ENCODE data around the gene ARHGAP6. TPM values are rescaled to one million over a fixed set of nuclear protein-coding genes. Genes with fewer than 3 reads are reported as not detected.
A peak's percentile ranks its signal among the peaks of the same experiment; 100 is the strongest.

The ARHGAP6 gene
- total and polyA plus RNA-seq, 2 donors from 2014 or later: 6.0 to 20.4 TPM

DNA sequence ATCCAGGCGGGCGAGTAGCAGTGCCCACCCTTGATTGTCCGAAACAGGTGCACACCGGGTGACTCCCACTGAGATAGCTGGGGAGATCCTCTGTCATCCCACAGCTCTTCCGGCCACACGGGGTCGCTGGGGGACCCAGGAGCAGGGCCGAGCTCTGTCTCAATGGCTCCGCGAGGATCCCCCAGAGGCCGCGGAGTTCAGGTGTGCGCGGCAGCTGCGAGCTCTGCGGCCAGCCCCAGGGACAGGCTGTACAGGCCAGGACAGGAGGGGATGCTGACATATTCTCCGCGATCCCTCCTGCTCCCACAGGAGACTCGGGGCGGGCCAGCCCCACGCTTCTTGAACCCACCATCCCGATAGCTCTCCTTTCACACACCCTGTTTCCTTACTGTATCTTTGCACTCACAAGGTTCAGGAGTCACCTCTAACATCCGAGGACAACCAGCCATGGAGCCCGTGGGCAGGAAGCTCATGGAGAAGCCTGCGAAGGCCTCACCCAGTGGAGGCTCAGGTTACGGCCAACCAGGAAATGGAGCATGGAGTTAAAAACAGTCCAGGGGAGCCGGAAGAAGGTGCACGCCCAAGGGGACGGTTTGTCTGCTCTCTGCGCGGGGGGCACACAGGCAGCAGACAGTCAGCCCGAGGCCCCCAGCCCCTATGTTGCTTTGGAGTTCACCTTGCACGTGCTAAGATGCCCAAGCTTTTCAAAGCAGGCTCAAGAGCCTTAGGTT, 450.4 kb downstream of the ARHGAP6 start:
- TF ChIP-seq, protein P1, sequence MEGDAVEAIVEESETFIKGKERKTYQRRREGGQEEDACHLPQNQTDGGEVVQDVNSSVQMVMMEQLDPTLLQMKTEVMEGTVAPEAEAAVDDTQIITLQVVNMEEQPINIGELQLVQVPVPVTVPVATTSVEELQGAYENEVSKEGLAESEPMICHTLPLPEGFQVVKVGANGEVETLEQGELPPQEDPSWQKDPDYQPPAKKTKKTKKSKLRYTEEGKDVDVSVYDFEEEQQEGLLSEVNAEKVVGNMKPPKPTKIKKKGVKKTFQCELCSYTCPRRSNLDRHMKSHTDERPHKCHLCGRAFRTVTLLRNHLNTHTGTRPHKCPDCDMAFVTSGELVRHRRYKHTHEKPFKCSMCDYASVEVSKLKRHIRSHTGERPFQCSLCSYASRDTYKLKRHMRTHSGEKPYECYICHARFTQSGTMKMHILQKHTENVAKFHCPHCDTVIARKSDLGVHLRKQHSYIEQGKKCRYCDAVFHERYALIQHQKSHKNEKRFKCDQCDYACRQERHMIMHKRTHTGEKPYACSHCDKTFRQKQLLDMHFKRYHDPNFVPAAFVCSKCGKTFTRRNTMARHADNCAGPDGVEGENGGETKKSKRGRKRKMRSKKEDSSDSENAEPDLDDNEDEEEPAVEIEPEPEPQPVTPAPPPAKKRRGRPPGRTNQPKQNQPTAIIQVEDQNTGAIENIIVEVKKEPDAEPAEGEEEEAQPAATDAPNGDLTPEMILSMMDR (IDR thresholded peaks at IDR 0.05; ENCODE audit: borderline replicate concordance, extremely low read depth, insufficient read depth): no peak
- intact Hi-C loops (cut with DNase I): no loop called here
- Histone ChIP-seq H3K27me3 (ENCODE audit: control insufficient read depth, insufficient read depth, low read length) (no peaks in the 10 kb centered on the region), H3K36me3 (ENCODE audit: control insufficient read depth in 2 of 3, insufficient read depth in 3 of 3, low read length in 3 of 3) (no peaks in the 10 kb centered on the region), H3K4me3 (ENCODE audit: low read length in 3 of 3) (no peak overlapping the region), H3K27ac (ENCODE audit: low read depth in 2 of 2, low read length in 2 of 2) (no peak overlapping the region), H3K9me3 (ENCODE audit: control insufficient read depth in 2 of 3, insufficient read depth in 1 of 3, low read length in 3 of 3) (no peaks in the 10 kb centered on the region), H3K9ac (ENCODE audit: low read length in 3 of 3) (no peak overlapping the region), H3K4me1 (ENCODE audit: control insufficient read depth in 2 of 3, insufficient read depth in 2 of 3, low read depth in 1 of 3, low read length in 3 of 3) (no peaks in the 10 kb centered on the region)
- DNase-seq (no peak), FAIRE-seq (no peak)

DNA sequence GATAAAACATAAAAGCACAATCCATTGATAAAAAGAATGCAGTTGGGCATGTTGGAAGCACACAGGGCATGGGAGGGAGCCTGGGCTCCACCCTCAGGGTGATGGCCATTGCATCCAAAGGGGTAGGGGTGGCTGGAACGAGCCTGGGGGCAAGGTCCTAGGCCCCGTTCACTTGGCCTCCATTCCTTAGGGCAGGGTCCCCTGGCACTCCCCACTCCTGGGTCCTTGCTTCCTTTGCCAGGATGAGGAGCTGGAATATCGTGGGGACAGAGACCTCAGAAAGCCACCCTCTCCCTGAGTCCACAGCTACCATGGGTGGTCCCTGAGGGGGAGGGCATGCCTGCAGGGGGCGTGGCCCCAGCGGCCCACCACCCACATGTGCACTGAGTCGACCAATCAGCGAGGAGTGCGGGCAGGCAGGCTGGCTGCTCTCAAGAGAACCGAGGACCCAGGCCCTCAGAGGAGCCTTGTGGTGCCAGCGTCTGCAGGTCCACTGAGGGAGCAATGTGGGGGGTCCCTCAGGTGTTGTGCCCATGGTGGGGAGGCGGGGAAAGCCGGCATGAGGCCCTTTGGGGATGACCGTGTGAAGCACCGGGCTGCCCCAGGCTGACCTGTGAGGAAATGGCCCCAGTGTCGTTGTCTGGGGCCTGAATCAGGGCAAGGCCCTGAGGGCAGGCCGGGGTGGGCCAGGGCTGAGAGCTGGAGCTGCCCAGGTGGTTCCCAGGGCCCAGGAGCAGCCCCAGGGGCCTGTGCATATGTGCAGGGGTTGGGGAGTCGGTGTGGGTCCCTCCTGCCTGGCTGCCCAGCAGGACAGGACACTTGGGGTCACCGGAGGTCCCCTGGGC, 451.2 kb downstream of the ARHGAP6 start:
- H3K27ac ChIP-seq (ENCODE audit: low read depth in 2 of 2, low read length in 2 of 2): no peak overlapping the region

DNA sequence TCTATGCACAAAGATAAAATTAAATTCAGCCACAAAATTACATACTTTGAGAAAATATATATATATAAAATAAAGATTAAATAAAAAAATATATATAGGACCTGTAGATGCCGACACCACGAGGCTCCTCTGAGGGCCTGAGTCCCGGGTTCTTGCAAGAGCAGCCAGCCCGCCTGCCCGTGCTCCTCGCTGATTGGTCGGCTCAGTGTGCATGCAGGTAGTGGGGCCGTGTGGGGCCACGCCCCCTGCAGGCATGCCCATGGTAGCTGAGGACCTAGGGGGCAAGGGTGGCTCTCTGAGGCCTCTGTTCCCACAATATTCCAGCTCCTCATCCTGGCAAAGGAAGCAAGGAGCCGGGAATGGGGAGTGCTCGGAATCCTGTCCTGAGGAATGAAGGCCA, 453.0 kb downstream of the ARHGAP6 start:
- DNase-seq (no peak), FAIRE-seq (no peak)
- no peak overlapping the region for H3K27ac ChIP-seq (ENCODE audit: low read depth in 2 of 2, low read length in 2 of 2)
- intact Hi-C loops (cut with DNase I): no loop called here
- TF ChIP-seq, protein P1 (IDR thresholded peaks at IDR 0.05; ENCODE audit: borderline replicate concordance, extremely low read depth, insufficient read depth): no peak
- H3K27me3 ChIP-seq (ENCODE audit: control insufficient read depth, insufficient read depth, low read length): no peaks in the 10 kb centered on the region
- no peaks in the 10 kb centered on the region for H3K36me3 ChIP-seq (ENCODE audit: control insufficient read depth in 2 of 3, insufficient read depth in 3 of 3, low read length in 3 of 3)
- H3K4me3 ChIP-seq (ENCODE audit: low read length in 3 of 3): no peak overlapping the region
- H3K9me3 ChIP-seq (ENCODE audit: control insufficient read depth in 2 of 3, insufficient read depth in 1 of 3, low read length in 3 of 3): no peaks in the 10 kb centered on the region
- no peak overlapping the region for H3K9ac ChIP-seq (ENCODE audit: low read length in 3 of 3)
- H3K4me1 ChIP-seq (ENCODE audit: control insufficient read depth in 2 of 3, insufficient read depth in 2 of 3, low read depth in 1 of 3, low read length in 3 of 3): no peaks in the 10 kb centered on the region

More for the DNA sequence above, 451.2 kb downstream of the ARHGAP6 start:
- H3K9me3 ChIP-seq (ENCODE audit: control insufficient read depth in 2 of 3, insufficient read depth in 1 of 3, low read length in 3 of 3): no peaks in the 10 kb centered on the region
- no peak overlapping the region for H3K4me3 ChIP-seq (ENCODE audit: low read length in 3 of 3)
- H3K36me3 ChIP-seq (ENCODE audit: control insufficient read depth in 2 of 3, insufficient read depth in 3 of 3, low read length in 3 of 3): no peaks in the 10 kb centered on the region
- H3K9ac ChIP-seq (ENCODE audit: low read length in 3 of 3): no peak overlapping the region
- intact Hi-C loops (cut with DNase I): no loop called here
- TF ChIP-seq, protein P1 (IDR thresholded peaks at IDR 0.05; ENCODE audit: borderline replicate concordance, extremely low read depth, insufficient read depth): no peak
- FAIRE-seq (no peak), DNase-seq (peak in 1 of 5 donors; percentile 65)
- H3K4me1 ChIP-seq (ENCODE audit: control insufficient read depth in 2 of 3, insufficient read depth in 2 of 3, low read depth in 1 of 3, low read length in 3 of 3): no peaks in the 10 kb centered on the region
- no peaks in the 10 kb centered on the region for H3K27me3 ChIP-seq (ENCODE audit: control insufficient read depth, insufficient read depth, low read length)

All from kidney (tissue), 14 donors.